Gastroesophageal sphincter (tissue), 3 donors: Measurements from ENCODE around the gene KIF17.

Experiments
- EP300 ChIP-seq: sonication (generic); formaldehyde crosslinking; IDR thresholded peaks from one replicate; pipeline ENCODE4 v1.6.1; 2017; ENCODE audit warnings: antibody characterized with exemption, mild to moderate bottlenecking
- TF ChIP-seq, protein P1 (sequence below), 4 experiments: fragments of 200-600 bp in 2 of 4; fragments of 450-650 bp in 2 of 4; sonication (generic) in 1 of 4; IDR thresholded peaks; one replicate each; pipeline ENCODE4 v1.5.1; 2017 to 2019; ENCODE audit warnings: antibody characterized with exemption in 4 of 4, mild to moderate bottlenecking in 2 of 4, moderate library complexity in 2 of 4

DNA sequence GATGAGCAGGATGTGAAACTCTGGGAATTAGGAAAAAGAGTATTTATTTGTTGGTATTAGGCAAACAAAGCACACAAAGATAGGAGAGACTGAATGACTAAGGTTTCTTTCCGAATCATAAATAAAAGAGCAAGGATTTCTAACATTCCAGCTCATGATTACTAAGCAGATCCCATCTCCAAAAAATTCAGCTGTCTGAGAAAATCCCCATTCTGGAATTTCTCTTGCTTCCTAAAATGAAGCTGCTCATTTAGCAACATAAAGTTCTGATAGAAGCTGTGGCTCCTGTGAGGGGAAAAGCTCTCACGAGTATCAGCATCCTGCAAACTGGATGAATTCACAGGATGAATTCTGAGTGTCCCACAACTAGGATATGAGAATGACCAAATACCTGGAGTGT, 21.4 kb upstream of the KIF17 start:
- TF ChIP-seq, protein P1, sequence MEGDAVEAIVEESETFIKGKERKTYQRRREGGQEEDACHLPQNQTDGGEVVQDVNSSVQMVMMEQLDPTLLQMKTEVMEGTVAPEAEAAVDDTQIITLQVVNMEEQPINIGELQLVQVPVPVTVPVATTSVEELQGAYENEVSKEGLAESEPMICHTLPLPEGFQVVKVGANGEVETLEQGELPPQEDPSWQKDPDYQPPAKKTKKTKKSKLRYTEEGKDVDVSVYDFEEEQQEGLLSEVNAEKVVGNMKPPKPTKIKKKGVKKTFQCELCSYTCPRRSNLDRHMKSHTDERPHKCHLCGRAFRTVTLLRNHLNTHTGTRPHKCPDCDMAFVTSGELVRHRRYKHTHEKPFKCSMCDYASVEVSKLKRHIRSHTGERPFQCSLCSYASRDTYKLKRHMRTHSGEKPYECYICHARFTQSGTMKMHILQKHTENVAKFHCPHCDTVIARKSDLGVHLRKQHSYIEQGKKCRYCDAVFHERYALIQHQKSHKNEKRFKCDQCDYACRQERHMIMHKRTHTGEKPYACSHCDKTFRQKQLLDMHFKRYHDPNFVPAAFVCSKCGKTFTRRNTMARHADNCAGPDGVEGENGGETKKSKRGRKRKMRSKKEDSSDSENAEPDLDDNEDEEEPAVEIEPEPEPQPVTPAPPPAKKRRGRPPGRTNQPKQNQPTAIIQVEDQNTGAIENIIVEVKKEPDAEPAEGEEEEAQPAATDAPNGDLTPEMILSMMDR (IDR thresholded peaks at IDR 0.05): no peak
- TF ChIP-seq EP300: no peak
